Measurements from ENCODE around the gene GABRA5. TPM values are rescaled to one million over a fixed set of nuclear protein-coding genes. Genes with fewer than 3 reads are reported as not detected.
"Not testable (repeated sequence)": the region's sequence is repeated elsewhere in the genome, so short reads cannot be mapped to it uniquely, and the experiment has no call there.

The GABRA5 gene
- total RNA-seq: not detected

- intact Hi-C loops (cut with DNase I): no loop called here
- DNase-seq (ENCODE audit: low spot score): no peak
- no peak for ATAC-seq
These were observed at the start of gene GABRA5 for GRCh38 chr15:26866298-26867199. GABRA5 (plus strand) TSS chr15:26867062; CDS start chr15:26869249, 2,187 bp downstream.

- intact Hi-C loops (cut with DNase I); ATAC-seq: not testable (repeated sequence)
These were observed 35.7 kb upstream of the GABRA5 start for GRCh38 chr15:26831191-26831590.

DNA sequence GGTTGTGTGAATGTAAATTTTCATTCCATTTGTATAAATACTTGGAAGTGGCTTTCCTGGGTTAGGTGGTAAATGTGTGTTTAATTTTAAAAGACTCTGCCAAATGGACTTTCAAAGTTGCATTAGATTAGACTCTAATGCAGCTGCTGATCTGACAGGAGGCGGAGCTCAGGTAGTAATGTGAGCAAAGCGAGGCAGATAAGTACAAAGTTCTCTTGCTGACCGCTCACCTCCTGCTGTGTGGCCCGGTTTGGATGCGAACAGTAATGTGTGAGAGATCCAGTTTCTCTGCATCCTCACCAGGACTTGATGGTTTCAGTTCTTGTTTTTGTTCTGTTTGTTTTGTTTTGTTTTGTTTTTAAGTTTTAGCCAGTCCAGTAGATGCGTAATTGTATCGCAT is 34.9 kb upstream of the GABRA5 start:
- no peak for ATAC-seq
- no peak for DNase-seq (ENCODE audit: low spot score)
- intact Hi-C loops (cut with DNase I): no loop called here

More at GRCh38 chr15:26831191-26831590, 35.7 kb upstream of the GABRA5 start:
- not testable (repeated sequence) for DNase-seq (ENCODE audit: low spot score)

DNA sequence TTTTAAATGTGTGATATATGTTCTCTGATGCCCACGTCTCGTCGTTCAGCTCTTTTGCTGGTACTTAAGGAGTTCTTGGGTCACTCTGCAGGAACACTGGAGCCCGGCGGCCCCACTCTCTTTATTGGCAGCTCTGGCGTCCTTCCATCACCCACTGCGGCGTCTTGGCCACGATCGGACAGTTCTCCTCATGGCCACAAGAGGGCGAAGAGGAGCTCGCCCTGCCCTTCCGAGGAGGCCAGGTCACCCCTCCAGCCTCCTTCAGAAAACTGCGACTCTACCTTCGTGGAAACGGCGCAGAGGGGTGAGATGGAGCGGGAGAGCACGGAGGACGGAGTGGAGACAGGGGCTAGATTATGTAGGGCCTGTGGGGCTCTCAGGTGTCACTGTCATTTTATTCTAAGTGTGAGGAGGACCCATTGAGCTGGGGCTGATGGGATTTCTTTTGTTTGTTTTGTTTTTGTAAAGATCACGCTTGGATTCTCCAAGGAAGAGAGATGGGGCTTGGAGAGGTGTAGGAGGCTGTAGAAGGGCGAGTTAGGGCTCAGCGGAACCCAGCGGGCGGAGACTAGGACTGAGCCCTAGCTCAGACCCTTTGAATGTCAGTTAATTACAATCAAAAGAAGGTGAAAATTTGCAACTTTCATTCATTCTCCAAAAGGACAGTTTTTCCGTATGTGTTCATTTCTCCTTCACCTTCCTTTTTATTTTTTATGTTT is 28.0 kb upstream of the GABRA5 start:
- ATAC-seq (no peak), DNase-seq (ENCODE audit: low spot score) (no peak)
- intact Hi-C loops (cut with DNase I): no loop called here

GRCh38 chr15:26841514-26841913 is 25.3 kb upstream of the GABRA5 start:
- DNase-seq (ENCODE audit: low spot score): no peak
- no peak for ATAC-seq
- intact Hi-C loops (cut with DNase I): no loop called here

DNA sequence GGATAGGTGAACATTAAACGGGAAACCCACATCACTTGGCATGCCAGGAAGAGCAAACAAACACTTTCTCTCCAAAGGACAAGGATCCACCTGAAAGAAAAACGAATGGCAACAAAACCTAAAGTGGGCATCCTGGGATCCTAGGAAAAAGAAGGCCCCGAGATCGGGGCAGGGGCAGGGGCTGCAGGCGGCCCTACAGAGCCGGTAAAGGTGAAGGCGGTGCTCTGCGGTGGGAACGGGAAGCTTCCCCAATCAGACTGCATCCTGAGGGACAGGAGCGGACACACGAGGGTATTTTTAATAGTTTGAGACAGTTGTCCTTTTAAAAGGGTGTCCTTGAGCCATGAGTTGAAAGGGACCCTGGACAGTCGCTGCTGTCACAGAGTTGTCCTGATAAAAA is 24.9 kb upstream of the GABRA5 start:
- no peak for ATAC-seq
- intact Hi-C loops (cut with DNase I): no loop called here
- DNase-seq (ENCODE audit: low spot score): no peak

DNA sequence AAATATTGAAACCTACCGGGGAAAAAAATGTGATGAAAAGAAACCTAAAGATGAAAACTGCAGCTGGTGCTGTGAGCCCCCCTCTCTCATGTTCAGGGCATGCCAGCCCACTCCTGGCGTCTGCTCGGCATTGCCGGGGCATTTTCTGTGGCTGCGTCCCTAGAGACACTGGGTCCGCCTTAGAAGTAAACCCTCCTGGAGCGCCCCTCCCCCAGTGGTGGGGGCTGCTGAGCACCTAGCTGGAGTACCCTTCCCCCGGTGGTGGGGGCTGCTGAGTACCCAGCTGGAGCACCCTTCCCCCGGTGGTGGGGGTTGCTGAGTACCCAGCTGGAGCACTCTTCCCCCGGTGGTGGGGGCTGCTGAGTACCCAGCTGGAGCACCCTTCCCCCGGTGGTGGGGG is 24.5 kb upstream of the GABRA5 start:
- no peak for ATAC-seq
- intact Hi-C loops (cut with DNase I): no loop called here
- DNase-seq (ENCODE audit: low spot score): no peak

GRCh38 chr15:26844901-26845300 is 22.0 kb upstream of the GABRA5 start:
- DNase-seq (ENCODE audit: low spot score) (no peak), ATAC-seq (no peak)
- intact Hi-C loops (cut with DNase I): no loop called here

DNA sequence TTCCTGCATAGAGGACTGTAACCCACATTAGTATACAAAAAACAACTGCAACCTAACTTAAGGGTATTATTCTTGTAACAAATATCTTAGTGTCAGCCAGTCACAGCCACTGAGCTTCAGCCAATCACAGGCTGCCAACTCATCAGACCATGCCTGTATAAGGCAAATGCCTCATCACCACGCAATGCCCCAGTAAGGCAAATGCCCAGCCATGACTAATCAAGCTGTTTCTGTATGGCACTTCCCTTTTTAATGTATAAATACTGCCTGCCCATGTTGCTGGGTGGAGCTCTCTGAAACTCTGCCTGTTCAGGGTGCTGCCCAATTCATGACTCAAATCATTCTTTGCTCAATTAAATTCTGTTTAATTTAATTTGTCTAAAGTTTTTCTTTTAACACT is 18.4 kb upstream of the GABRA5 start:
- intact Hi-C loops (cut with DNase I): no loop called here
- no peak for DNase-seq (ENCODE audit: low spot score)
- ATAC-seq: no peak

DNA sequence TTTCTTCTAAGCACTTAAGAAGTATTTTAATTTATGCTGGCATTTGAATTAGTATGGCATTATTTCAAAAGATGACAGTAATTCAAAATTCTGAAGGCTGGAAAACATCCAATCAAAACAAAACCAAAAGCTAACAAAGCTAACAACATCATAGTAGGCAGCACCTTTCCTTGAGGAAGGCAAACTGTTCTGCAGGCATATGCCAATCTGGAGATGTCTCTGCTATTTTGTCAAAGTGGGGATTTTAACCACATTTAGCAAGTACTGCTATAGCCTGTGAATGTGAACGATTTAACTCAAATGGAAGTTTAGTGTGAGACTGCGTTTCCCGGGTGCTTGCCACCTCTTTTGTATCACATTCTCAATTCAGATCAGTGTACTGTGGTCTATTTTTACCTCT is 16.7 kb upstream of the GABRA5 start:
- ATAC-seq (no peak), DNase-seq (ENCODE audit: low spot score) (no peak)
- intact Hi-C loops (cut with DNase I): no loop called here

DNA sequence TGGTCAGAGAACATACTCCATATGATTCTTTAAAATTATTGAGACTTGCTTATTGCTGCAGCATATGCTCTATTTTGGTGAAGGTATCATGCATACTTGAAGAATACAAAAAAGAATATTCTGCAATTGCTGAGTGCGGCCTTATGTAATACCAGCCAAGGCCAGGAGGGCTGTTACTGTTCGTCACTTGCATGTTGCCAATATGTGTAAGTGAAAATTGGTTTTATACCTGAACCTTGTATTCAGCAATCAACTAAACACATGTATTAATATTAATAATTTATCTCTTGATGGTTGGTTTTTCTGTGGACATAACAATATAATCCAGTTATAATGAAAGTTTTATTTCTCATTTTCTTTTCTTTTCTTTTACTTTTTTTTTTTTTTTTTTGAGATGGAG is 13.9 kb upstream of the GABRA5 start:
- intact Hi-C loops (cut with DNase I): no loop called here
- ATAC-seq (no peak), DNase-seq (ENCODE audit: low spot score) (no peak)

DNA sequence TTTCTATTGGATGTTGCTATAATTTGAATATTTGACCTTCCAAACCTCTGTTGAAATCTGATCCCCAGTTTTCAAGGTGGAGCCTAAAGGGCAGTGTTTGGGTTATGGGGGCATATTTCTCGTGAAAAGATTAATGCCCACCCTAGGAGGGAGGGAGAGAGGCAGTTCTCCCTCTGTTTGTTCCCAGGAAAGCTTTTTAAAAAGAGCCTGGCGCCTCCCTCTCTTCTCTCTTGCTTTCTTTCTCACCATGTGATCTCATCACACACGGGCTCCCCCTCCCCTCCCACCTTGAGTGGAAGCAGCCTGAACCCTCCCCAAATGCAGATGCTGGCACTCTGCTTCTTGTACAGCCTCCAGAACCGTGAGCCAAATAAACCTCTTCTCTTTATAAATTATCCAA is 12.4 kb upstream of the GABRA5 start:
- no peak for DNase-seq (ENCODE audit: low spot score)
- ATAC-seq: no peak
- intact Hi-C loops (cut with DNase I): no loop called here

DNA sequence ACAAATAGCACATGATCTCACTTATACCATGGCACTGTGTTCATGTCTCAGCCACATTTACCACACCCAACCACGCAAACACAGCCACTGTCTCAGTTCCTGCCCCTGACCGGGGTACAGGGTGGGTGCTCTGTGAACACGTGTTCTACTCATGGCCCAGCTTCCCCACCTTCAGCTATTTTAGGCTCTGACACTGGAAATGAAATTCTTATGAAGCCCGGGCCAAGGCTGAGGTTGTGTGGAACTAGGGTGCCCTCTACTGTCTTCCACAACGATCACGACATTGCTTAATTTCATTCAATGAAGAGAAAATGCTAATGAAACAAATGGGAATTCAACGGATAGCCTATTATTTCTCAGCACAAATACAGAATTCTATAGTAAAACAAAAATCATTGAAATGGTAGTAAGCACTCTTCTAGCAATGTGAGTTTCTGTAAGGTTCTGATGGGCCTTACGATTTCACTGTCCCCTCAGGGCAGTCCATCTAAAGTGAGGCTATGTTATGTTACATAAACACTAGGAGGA is 2.1 kb upstream of the GABRA5 start:
- ATAC-seq (peak; percentile 45), DNase-seq (ENCODE audit: low spot score) (no peak)
- intact Hi-C loops (cut with DNase I): no loop called here

- intact Hi-C loops (cut with DNase I): no loop called here
- DNase-seq (ENCODE audit: low spot score) (no peak), ATAC-seq (no peak)
These were observed 542 bp downstream of the GABRA5 start for GRCh38 chr15:26867200-26868007.

DNA sequence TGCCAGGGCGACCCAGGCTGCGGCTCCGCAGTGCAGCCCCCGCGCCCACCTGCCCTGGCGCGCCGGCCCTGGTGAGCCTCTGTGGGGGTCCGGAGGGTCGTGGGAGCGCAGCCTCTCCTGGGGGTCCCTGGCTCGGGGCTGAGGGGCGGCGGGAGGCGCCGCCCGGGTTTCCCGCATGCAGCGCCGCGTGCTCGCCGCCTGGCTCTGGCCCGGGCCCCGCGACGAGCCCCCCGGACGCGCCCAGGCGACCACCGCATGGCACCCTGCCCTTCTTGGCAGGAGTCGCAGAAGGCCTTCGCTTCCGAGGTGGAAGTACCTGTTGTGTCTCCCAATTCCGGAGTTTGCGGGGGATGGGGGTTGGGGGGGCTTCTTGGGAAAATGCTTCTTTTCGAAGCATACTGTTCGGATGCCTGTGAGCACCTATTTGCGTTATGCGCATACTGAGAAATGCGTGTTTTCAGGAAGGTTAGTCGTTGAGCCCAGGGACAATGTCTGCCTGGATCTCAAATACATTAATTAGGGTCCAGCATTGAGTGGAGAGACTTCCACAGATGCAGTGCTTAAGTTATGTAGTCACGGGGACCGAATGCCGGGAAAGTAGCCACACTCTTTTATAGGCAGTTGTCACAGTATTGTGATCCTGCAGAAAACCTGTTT is 1.3 kb downstream of the GABRA5 start:
- DNase-seq (ENCODE audit: low spot score): no peak
- ATAC-seq: no peak
- intact Hi-C loops (cut with DNase I): no loop called here

DNA sequence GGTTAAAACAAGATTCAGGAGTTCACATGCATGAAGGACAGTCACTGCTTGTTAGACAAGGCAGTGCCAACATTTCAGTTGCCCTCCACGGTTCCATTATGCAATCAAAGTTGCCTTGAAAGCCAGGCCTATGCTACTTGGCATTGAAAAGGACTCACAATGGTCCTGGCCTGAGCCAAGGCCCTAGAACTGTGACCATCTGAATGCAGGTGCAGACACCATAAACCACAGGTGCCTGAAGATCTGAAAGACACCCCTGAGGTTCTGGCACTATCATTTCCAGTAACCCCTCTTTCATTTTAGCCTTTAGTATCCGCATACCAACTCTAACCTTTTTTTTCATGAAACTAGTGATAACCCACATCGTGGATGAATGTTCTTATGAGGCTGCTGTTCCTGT is 2.8 kb downstream of the GABRA5 start:
- intact Hi-C loops (cut with DNase I): no loop called here
- no peak for DNase-seq (ENCODE audit: low spot score)
- no peak for ATAC-seq

- ATAC-seq: no peak
- intact Hi-C loops (cut with DNase I): no loop called here
- DNase-seq (ENCODE audit: low spot score): no peak
These were observed 3.5 kb downstream of the GABRA5 start for GRCh38 chr15:26870346-26870745.

GRCh38 chr15:26872206-26872605 is 5.3 kb downstream of the GABRA5 start:
- intact Hi-C loops (cut with DNase I): no loop called here
- no peak for ATAC-seq
- no peak for DNase-seq (ENCODE audit: low spot score)

GRCh38 chr15:26873846-26874245 is 7.0 kb downstream of the GABRA5 start:
- no peak for DNase-seq (ENCODE audit: low spot score)
- peak; percentile 42 for ATAC-seq
- intact Hi-C loops (cut with DNase I): no loop called here

All from sciatic nerve (tissue), 2 donors.